Urothelium cell line (cell line): Measurements from ENCODE around the gene ZNF865.

Source experiments
- DNase-seq: peaks from one replicate; pipeline ENCODE4 v3.0.0; 2011; ENCODE audit warnings: low spot score, mixed read lengths
- FAIRE-seq: peaks from 2 replicates; lab custom pipeline; 2011; peaks lifted over from hg19 to GRCh38; lab: Jason Lieb, UNC

Gene ZNF865

GRCh38 chr19:55586976-55587668 is 18.3 kb upstream of the ZNF865 start:
- DNase-seq (peak; percentile 96), FAIRE-seq (peak; percentile 81)

DNA sequence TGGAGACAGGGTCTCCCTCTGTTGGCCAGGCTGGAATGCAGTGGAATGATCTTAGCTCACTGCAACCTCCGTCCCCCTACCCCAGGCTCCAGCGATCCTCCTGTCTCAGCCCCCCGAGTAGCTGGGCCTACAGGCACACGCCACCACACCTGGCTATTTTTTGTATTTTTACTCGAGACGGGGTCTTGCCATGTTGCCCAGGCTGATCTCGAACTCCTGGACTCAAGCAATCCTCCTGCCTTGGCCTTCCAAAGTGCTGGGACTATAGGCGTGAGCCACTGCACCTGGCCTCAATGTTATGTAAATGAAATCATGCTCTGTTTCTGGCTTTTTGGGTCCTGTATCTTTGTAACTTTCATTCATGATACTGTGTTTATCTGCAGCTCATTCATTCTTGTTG is 16.7 kb upstream of the ZNF865 start:
- FAIRE-seq (no peak), DNase-seq (no peak)

- FAIRE-seq, result no peak
Observed at GRCh38 chr19:55590109-55590508, 15.3 kb upstream of the ZNF865 start.

GRCh38 chr19:55590617-55591016 is 14.8 kb upstream of the ZNF865 start:
- DNase-seq (no peak), FAIRE-seq (no peak)

More at GRCh38 chr19:55590109-55590508, 15.3 kb upstream of the ZNF865 start:
- no peak for DNase-seq

DNA sequence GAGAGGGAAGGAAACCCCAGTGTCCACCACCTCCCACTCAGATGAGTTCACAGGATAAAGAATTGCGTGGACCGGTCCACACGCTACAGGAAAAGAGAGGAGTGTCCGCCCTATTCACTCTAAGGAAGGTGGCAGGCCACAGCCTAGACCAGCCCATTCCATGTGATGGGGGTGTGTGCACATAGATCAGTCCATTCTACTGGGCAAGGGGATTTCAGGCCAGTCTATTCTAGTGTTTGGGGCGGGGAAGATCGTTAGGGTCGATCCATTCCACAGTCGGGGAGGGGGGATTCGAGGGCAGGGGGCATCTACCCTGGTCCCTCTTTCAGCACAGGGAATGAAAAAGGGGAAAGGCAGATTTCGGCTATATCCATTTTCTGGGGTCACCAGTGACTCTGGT is 13.9 kb upstream of the ZNF865 start:
- FAIRE-seq, result no peak
- DNase-seq, result no peak

- FAIRE-seq (no peak), DNase-seq (no peak)
Observed at GRCh38 chr19:55592391-55593090, 12.9 kb upstream of the ZNF865 start.

DNA sequence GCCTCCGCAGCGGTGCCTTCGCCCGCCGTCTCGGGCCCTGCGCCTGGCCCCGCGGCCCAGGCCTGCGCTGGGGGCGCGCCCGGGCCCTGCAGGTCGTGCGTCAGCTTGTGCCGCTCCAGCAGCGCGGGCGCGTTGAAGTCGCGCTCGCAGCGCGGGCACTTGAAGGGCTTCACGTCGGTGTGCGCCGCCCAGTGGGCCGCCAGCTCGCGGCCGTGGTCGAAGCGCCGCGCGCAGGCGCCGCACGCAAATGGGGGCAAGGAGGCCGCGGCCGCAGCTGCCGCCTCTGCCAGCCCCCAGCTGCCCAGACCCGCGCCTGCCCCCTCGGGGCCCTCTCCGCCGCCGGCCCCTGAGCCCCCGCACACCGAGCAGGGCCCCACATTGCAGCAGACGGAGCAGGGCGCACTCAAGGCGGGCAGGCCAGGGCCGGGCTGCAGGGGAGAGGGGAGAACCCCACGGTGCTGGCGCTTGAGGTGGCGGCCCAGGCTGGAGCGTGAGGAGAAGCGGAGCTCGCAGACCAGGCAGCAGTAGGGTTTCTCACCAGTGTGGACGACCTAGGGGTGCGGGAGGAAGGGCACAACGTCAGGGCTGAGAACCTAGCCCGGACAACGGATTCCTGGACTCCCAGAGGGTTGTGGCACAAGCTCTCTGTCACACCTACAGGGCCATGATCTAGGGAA is 12.2 kb upstream of the ZNF865 start:
- FAIRE-seq, result no peak

DNA sequence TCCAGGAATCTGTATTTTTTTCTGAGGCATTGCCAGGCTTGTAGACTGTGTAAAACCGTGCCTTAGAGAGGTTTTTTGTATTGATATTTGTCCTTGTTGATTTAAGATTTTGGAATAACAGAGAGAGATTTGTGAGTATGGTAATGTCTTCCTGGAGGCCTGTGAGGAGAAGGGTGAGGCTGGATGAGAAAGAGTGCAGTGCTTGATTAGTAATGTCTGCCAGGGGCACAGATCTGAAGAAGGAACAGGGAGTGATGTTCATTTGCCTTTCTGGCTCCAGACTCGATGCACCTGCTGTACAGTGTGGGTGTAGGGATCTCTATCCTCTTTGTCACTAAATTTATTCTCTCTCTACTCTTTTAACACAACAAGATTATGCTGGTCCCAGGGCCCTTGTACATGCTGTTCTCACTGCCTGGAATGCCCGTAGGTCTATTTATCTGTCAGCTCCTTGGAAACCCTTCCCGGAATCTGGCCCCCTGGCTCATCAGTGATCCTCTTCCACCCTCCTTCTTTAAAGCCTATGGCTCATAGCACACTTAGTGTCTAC is 10.4 kb upstream of the ZNF865 start:
- FAIRE-seq (no peak), DNase-seq (no peak)

More for the DNA sequence above, 12.2 kb upstream of the ZNF865 start:
- DNase-seq, result no peak

DNA sequence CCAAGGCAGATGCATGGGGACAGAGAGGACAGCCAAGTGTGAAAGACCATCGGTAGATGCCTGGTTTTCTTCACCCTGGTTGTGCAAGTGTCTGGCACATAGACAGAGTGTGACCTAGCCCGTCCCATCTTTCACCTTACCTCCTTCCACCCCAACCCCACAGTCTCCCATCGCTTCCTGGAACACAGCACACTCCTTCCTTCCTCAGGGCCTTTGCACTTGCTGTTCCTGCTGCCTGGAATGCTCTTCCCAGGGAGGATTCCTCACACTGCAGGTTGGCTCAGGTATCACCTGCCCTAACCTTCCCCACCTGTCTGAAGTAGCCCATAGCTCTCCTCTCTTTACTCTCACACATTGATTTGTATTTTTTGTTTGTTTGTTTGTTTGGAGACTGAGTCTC is 9.1 kb upstream of the ZNF865 start:
- FAIRE-seq (no peak), DNase-seq (no peak)

DNA sequence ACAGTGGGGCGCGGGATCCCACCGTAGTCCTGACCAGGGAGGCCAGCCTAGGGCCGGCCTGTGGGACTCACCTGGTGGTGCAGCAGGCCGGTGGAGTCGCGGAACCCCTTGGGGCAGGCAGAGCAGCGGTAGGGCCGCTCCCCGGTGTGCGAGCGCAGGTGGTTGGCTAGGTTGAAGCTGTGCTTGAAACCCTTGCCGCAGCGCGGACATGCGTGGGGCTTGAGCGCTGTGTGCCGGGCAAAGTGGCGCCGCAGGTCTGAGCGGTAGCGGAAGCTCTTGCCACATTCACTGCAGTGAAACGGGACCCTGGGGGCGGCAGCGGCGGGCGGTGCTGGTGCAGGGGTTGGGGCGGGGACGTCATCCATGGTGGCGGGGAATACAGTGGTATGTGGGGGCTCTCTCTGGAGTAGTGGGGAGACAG is 7.9 kb upstream of the ZNF865 start:
- DNase-seq (no peak), FAIRE-seq (no peak)

DNA sequence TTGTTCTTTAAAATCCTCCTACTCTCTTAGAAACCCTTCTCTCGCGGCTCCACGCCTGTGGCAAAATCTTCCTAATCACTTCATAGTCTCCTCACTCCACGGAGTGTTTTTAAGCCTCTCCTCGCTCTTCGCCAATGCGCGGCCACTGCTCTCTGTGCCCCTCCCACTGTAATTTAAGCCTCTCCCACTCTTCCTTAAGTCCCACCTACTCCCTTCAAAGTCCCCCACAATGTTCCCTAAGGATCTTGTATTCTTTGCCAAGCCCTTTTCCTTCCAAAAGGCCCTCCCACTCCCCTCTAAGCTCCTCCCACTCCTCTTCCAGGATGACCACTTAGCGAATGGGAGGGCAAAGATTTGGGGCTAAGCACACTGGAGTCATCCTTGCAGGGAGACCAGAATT is 7.4 kb upstream of the ZNF865 start:
- FAIRE-seq (no peak), DNase-seq (no peak)

DNA sequence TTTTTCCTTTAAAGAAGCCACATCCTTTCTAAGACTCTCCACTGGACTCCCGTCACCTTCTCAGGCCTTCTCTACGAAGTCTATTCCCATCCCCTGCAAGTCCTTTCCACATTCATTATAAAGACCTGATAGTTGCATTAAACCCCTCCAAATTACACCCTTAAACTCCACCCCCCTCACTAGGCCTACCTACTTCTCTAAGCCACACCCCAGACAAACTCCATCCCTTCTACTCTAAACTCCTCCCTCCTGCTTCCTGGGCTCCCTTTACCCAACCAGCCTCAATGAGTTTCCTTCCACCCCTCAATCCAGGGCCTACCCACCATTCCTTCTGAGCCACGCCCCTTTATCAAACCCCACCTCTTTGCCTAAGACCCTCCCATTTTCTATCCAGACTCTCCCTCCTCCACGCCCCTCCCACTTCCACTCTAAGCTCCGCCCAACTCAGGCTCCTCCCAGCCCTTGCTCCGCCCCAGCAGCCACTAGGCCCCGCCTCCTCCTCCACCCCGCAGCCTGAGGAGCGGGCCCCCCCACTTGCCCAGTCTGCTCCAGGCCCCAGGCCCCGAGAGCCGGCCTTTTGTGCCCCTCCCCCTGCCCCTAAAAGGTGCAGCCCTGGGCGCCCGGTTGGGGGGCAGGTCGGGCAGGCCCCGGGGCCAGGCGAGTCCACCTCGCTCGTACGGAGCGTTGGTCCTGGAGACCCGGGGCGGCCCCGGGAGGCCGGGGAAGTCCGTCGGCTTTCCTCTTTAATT is 6.6 kb upstream of the ZNF865 start:
- no peak for FAIRE-seq

DNA sequence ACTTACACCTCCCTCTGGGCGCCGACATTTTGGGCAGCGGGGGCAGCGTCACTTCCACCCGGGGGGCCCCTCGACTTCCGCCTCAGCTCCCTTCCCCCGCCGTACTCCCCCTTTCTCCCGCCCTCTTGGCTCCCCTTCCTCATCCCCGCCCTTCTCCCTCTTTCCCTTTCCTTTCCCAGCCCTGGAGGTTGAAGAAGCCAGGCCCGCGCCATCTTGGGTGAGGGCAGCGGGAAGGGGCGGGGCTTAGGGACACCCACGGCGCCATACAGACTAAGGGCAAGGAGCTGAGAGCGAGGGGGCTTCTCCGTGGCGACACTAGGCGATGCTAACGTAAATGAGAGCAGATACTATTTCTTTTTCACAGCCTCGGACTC is 6.0 kb upstream of the ZNF865 start, which contains the start of gene FIZ1:
TSS of gene FIZ1 (minus strand) at position 50 of the 374 bp plus-strand sequence. CDS start 1,652 bp downstream, outside the sequence.
- DNase-seq, result peak; percentile 90
- no peak for FAIRE-seq

More for the DNA sequence above, 6.6 kb upstream of the ZNF865 start:
- peak; percentile 85 for DNase-seq

DNA sequence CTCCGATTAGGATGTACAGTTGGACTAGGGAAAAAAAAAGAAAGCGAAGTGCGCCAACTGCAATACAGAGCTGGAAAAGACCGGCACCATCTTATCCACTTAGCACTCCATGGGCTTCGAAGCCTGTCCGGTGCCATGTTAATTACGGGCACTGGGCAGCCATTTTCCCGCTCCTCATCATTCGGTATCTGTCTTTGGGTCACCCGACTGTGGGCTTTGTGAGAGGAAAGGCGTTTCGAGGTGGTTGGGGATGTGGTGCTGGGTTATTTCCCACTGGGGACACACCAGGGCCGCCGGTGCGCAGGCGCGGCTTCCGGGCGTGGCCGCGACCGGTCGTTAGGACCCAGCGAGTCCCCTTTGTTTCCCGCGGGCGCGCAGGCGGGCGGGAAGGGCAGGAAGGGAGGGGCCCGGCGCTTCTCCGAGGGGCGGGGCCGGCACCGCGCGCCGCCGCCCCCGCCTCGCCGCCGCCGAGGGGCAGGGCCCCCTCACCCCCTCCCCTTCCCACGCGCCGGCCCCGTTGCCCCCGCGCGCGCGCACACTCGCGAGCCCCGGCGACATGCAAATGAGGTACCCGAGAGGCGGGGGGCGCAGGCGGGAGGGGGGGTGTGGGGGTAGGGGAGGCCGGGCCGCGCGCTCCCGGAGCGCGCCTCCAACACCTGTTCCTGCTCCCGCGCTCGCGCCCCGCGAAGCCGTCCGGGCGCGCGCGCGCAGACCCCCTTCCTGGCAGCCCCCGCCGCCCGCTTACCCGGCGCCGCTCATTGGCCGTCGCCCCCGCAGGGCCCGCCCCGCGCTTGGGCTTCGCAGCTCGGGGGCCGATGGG is 5.4 kb upstream of the ZNF865 start, which contains the start of gene ZNF524:
TSS of gene ZNF524 (plus strand) at position 447 of the 820 bp plus-strand sequence. CDS start 1,825 bp downstream, outside the sequence.
- peak; percentile 88 for DNase-seq
- peak; percentile 37 for FAIRE-seq

DNA sequence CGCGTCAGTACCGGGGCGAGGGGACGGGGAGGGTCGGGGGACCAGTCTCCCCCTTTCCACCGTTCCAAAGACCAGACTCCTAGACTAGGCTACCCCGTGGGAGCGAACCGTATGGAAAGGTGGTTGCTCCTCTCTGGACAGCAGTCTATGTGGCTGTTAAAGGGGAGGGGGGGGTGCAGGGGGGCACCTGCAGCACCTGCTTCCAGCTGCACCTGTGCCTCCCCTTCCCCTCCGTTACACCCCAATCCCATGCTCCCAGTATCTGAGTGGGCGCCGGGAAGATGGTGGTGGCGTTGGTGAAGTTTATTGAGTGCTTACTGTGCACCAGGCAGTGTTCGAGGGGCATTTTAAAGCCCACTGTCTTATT is 4.8 kb upstream of the ZNF865 start:
- FAIRE-seq, result no peak
- no peak for DNase-seq

- no peak for FAIRE-seq
- DNase-seq, result no peak
Observed at GRCh38 chr19:55601084-55601483, 4.4 kb upstream of the ZNF865 start.

DNA sequence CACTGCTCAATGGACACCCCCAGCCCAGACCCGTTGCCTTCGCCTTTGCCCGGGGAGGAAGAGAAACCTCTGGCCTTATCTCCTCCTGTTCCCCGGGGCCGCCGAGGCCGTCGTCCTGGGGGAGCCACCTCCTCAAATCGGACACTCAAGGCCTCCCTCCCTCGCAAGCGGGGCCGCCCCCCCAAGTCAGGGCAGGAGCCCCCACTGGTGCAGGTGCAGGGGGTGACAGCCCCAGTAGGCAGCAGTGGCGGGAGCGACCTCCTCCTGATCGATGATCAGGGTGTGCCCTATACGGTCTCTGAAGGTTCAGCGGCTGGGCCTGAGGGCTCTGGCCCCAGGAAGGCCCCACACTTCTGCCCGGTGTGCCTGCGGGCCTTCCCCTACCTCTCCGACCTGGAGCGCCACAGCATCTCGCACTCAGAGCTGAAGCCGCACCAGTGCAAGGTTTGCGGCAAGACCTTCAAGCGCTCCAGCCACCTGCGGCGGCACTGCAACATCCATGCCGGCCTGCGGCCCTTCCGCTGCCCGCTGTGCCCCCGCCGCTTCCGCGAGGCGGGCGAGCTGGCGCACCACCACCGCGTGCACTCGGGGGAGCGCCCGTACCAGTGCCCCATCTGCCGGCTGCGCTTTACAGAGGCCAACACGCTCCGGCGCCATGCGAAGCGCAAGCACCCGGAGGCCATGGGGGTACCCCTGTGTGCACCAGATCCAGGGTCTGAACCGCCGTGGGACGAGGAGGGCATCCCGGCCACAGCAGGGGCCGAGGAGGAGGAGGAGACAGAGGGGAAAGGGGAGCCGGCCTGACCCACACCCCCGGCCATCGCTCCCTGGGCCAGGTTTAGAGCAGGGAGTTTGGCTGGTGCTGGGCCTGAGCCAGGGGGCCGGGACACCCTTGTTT is 3.1 kb upstream of the ZNF865 start:
- DNase-seq (no peak), FAIRE-seq (no peak)

GRCh38 chr19:55603115-55603514 is 2.3 kb upstream of the ZNF865 start:
- FAIRE-seq, result no peak
- DNase-seq, result no peak
